ENCODE results near the gene CCN6.

- TF ChIP-seq CTCF (conservative IDR thresholded peaks at IDR 0.05) (no peak), ZFX (IDR thresholded peaks at IDR 0.05) (no peak)
Measured at GRCh38 chr6:112113918-112114317, 60.0 kb downstream of the CCN6 start.
